BE2C (cell line): ENCODE data around the gene TSPAN7.

Experiments
- DNase-seq: peaks from one replicate; pipeline ENCODE4 v3.0.0-alpha.2; 2020
- H3K27me3 ChIP-seq: fragments of 250-450 bp; sonication (Bioruptor Pico); 2 replicates; pipeline ENCODE4 v1.5.1; 2020; ENCODE audit warnings: mild to moderate bottlenecking
- H3K36me3 ChIP-seq: fragments of 250-450 bp; sonication (Bioruptor Pico); 2 replicates; pipeline ENCODE4 v1.5.1; 2020; ENCODE audit warnings: mild to moderate bottlenecking
- H3K4me1 ChIP-seq: fragments of 250-450 bp; sonication (Bioruptor Pico); 2 replicates; pipeline ENCODE4 v1.5.1; 2020
- H3K4me3 ChIP-seq: 2 replicates; pipeline ENCODE4 v1.5.1; 2011; ENCODE audit warnings: low read depth, low read length
- H3K9me3 ChIP-seq: fragments of 250-450 bp; sonication (Bioruptor Pico); 2 replicates; pipeline ENCODE4 v1.5.1; 2020
- CTCF ChIP-seq: IDR thresholded peaks from 2 replicates; pipeline ENCODE4 v1.5.1; 2012; ENCODE audit warnings: mild to moderate bottlenecking, low read depth, low read length

The TSPAN7 gene

GRCh38 chrX:38727668-38728067 is 166.3 kb downstream of the TSPAN7 start:
- Histone ChIP-seq H3K36me3 (no peaks in the 10 kb centered on the region), H3K4me1 (no peaks in the 10 kb centered on the region; the same call in 1 of the 2 replicates), H3K27me3 (no peaks in the 10 kb centered on the region), H3K4me3 (no peak overlapping the region), H3K9me3 (no peaks in the 10 kb centered on the region)
- DNase-seq = no peak
- no peak for TF ChIP-seq CTCF

GRCh38 chrX:38732866-38733265 is 171.5 kb downstream of the TSPAN7 start:
- no peak for TF ChIP-seq CTCF
- Histone ChIP-seq H3K27me3 (no peaks in the 10 kb centered on the region), H3K36me3 (no peaks in the 10 kb centered on the region), H3K4me1 (no peaks in the 10 kb centered on the region), H3K4me3 (no peak overlapping the region), H3K9me3 (no peaks in the 10 kb centered on the region)
- no peak for DNase-seq
